Measurements from ENCODE around the gene SPAM1. TPM values are rescaled to one million over a fixed set of nuclear protein-coding genes. Genes with fewer than 3 reads are reported as not detected.
"Not testable (repeated sequence)": the region's sequence is repeated elsewhere in the genome, so short reads cannot be mapped to it uniquely, and the experiment has no call there.

The SPAM1 gene
- total RNA-seq, 4 donors from 2014 or later = not detected

- Histone ChIP-seq H3K9me3 (peaks cover 0 to 6% (median 0%) of the 10 kb centered on the region in 4 donors), H3K4me3 (no peak overlapping the region), H3K36me3 (no peaks in the 10 kb centered on the region), H3K4me1 (no peaks in the 10 kb centered on the region), H3K27ac (replicated peaks in 1 of 4) (no peak overlapping the region), H3K27me3 (no peaks in the 10 kb centered on the region)
- no peak for TF ChIP-seq EP300 (IDR thresholded peaks at IDR 0.05)
- TF ChIP-seq POLR2A (IDR thresholded peaks at IDR 0.05; ENCODE audit: low read depth) = no peak
- no peak for TF ChIP-seq POLR2AphosphoS5 (IDR thresholded peaks at IDR 0.05)
- TF ChIP-seq CTCF (IDR thresholded peaks at IDR 0.05) = no peak
- no peak for DNase-seq (ENCODE audit: extremely low spot score)
- intact Hi-C loops (cut with DNase I) = no loop called here
These were observed 36.8 kb upstream of the SPAM1 start for GRCh38 chr7:123888192-123888591.

GRCh38 chr7:123894753-123895152 lies 30.3 kb upstream of the SPAM1 start:
- intact Hi-C loops (cut with DNase I) = not testable (repeated sequence)
- WGBS = 91% methylated on average over 6 of the region's 10 CpGs

GRCh38 chr7:123901101-123901500 lies 23.9 kb upstream of the SPAM1 start:
- intact Hi-C loops (cut with DNase I) = no loop called here
- TF ChIP-seq POLR2A (IDR thresholded peaks at IDR 0.05; ENCODE audit: low read depth) (no peak), POLR2AphosphoS5 (IDR thresholded peaks at IDR 0.05) (no peak), CTCF (IDR thresholded peaks at IDR 0.05) (no peak), EP300 (IDR thresholded peaks at IDR 0.05) (no peak)

More at GRCh38 chr7:123894753-123895152, 30.3 kb upstream of the SPAM1 start:
- peaks cover 0 to 10% (median 0%) of the 10 kb centered on the region in 4 donors for H3K9me3 ChIP-seq
- not testable (repeated sequence) for H3K4me3 ChIP-seq; H3K4me1 ChIP-seq; H3K36me3 ChIP-seq; H3K27me3 ChIP-seq; H3K27ac ChIP-seq (replicated peaks in 1 of 4); DNase-seq (ENCODE audit: extremely low spot score)

GRCh38 chr7:123905714-123906113 lies 19.3 kb upstream of the SPAM1 start:
- Histone ChIP-seq H3K4me3 (no peak overlapping the region), H3K27me3 (no peaks in the 10 kb centered on the region), H3K4me1 (no peaks in the 10 kb centered on the region), H3K27ac (replicated peaks in 1 of 4) (no peak overlapping the region), H3K9me3 (peaks cover 0 to 6% (median 0%) of the 10 kb centered on the region in 4 donors), H3K36me3 (no peaks in the 10 kb centered on the region)
- DNase-seq (ENCODE audit: extremely low spot score) = no peak
- intact Hi-C loops (cut with DNase I) = no loop called here
- no peak for TF ChIP-seq POLR2AphosphoS5 (IDR thresholded peaks at IDR 0.05)

More at GRCh38 chr7:123901101-123901500, 23.9 kb upstream of the SPAM1 start:
- H3K27ac ChIP-seq (replicated peaks in 1 of 4) = no peak overlapping the region
- no peaks in the 10 kb centered on the region for H3K27me3 ChIP-seq
- DNase-seq (ENCODE audit: extremely low spot score) = no peak
- peaks cover 0 to 6% (median 0%) of the 10 kb centered on the region in 4 donors for H3K9me3 ChIP-seq
- 100% methylated on average over 1 of the region's 1 CpG for WGBS
- no peaks in the 10 kb centered on the region for H3K36me3 ChIP-seq
- H3K4me3 ChIP-seq = no peak overlapping the region
- H3K4me1 ChIP-seq = no peaks in the 10 kb centered on the region

GRCh38 chr7:123916240-123916724 lies 8.8 kb upstream of the SPAM1 start:
- no peaks in the 10 kb centered on the region for H3K36me3 ChIP-seq
- TF ChIP-seq CTCF (IDR thresholded peaks at IDR 0.05) (no peak), POLR2AphosphoS5 (IDR thresholded peaks at IDR 0.05) (no peak), POLR2A (IDR thresholded peaks at IDR 0.05; ENCODE audit: low read depth) (no peak), EP300 (IDR thresholded peaks at IDR 0.05) (no peak)
- no peak overlapping the region for H3K4me3 ChIP-seq
- no peaks in the 10 kb centered on the region for H3K4me1 ChIP-seq
- DNase-seq (ENCODE audit: extremely low spot score) = no peak
- WGBS = 39% methylated on average over 2 of the region's 2 CpGs
- intact Hi-C loops (cut with DNase I) = no loop called here
- H3K27ac ChIP-seq (replicated peaks in 1 of 4) = no peak overlapping the region
- no peaks in the 10 kb centered on the region for H3K27me3 ChIP-seq
- no peaks in the 10 kb centered on the region for H3K9me3 ChIP-seq

- Histone ChIP-seq H3K27ac (replicated peaks in 1 of 4) (no peak overlapping the region), H3K36me3 (no peaks in the 10 kb centered on the region), H3K4me3 (no peak overlapping the region), H3K9me3 (no peaks in the 10 kb centered on the region), H3K4me1 (no peaks in the 10 kb centered on the region), H3K27me3 (no peaks in the 10 kb centered on the region)
- intact Hi-C loops (cut with DNase I) = no loop called here
- no peak for DNase-seq (ENCODE audit: extremely low spot score)
- no peak for TF ChIP-seq POLR2AphosphoS5 (IDR thresholded peaks at IDR 0.05)
- no peak for TF ChIP-seq POLR2A (IDR thresholded peaks at IDR 0.05; ENCODE audit: low read depth)
- TF ChIP-seq CTCF (IDR thresholded peaks at IDR 0.05) = no peak
- no peak for TF ChIP-seq EP300 (IDR thresholded peaks at IDR 0.05)
- 91% methylated on average over 12 of the region's 12 CpGs for WGBS
These were observed 7.2 kb upstream of the SPAM1 start for GRCh38 chr7:123917878-123918277.
